HepG2 (cell line): ENCODE measurements around the gene MCU. TPM values are rescaled to one million over a fixed set of nuclear protein-coding genes. Genes with fewer than 3 reads are reported as not detected.

Experiments
- ATAC-seq: fragments of 200-7000 bp; cut with Tn5 transposase; 3 replicates; pipeline ENCODE4 v1.9.1; 2020; ENCODE audit warnings: mild to moderate bottlenecking, moderate library complexity
- BruUV-seq: library from RNA; stranded (reverse); fragments of 400-500 nt; replicated peaks from 2 replicates; lab custom pipeline; 2021; lab: Mats Ljungman, UMichigan
- CTCF ChIA-PET: fragments of 300-600 bp; formaldehyde crosslinking; extraction: SDS; loops from one replicate; lab custom pipeline; 2021; ENCODE audit warnings: low total read pairs, inconsistent platforms, low intra/inter-chr PET ratio; lab: Yijun Ruan, JAX
- POLR2A ChIA-PET: fragments of 350-600 bp; sonication (Branson Sonifier 250); formaldehyde crosslinking; loops from one replicate; lab custom pipeline; 2020; ENCODE audit warnings: antibody characterized with exemption, inconsistent platforms; lab: Yijun Ruan, JAX
- DNase-seq: peaks from one replicate; pipeline ENCODE4 v3.0.0-alpha.2; 2015; ENCODE audit warnings: low spot score
- FAIRE-seq: peaks from 3 replicates; lab custom pipeline; 2011; peaks lifted over from hg19 to GRCh38; lab: Jason Lieb, UNC
- H2AFZ ChIP-seq: one replicate; pipeline ENCODE4 v1.6.1; 2011; ENCODE audit warnings: low read length, inconsistent platforms
- H3K27ac ChIP-seq: fragments of 300-600 bp; 3 replicates; pipeline ENCODE4 v1.8.0; 2011; ENCODE audit warnings: mixed run types, mild to moderate bottlenecking, mixed read lengths, low read length, inconsistent platforms; ENCODE audit not compliant: insufficient read depth; ENCODE audit errors: extremely low read length
- H3K27me3 ChIP-seq, 2 experiments: fragments of 200-600 bp in 1 of 2; 2 replicates in 1 of 2; 3 replicates in 1 of 2; pipeline versions ENCODE4 v1.6.0 to v1.8.0; 2011; ENCODE audit warnings: low read length in 2 of 2, mild to moderate bottlenecking in 2 of 2, moderate library complexity in 2 of 2, inconsistent platforms in 1 of 2; ENCODE audit not compliant: insufficient read depth in 2 of 2, control insufficient read depth in 1 of 2
- H3K36me3 ChIP-seq, 2 experiments: fragments of 200-600 bp in 1 of 2; replicated peaks in 1 of 2; 2 replicates in 1 of 2; 3 replicates in 1 of 2; pipeline versions ENCODE4 v1.5.1 to v1.8.0; 2011; ENCODE audit warnings: low read length in 2 of 2, inconsistent platforms in 1 of 2; ENCODE audit not compliant: insufficient read depth in 2 of 2, control insufficient read depth in 1 of 2
- H3K4me1 ChIP-seq: 2 replicates; pipeline ENCODE4 v1.5.1; 2012; ENCODE audit warnings: low read length, inconsistent platforms; ENCODE audit not compliant: insufficient read depth
- H3K4me2 ChIP-seq: 2 replicates; pipeline ENCODE4 v1.6.0; 2011; ENCODE audit warnings: low read depth, low read length, inconsistent platforms
- H3K4me3 ChIP-seq, 3 experiments: fragments of 200-600 bp in 1 of 3; sonication (generic), shearing (Covaris generic) in 1 of 3; replicated peaks in 1 of 3; 2 replicates each; pipeline ENCODE4 v1.5.1; 2011 to 2016; ENCODE audit warnings: low read length in 3 of 3, inconsistent platforms in 2 of 3, low read depth in 2 of 3, mild to moderate bottlenecking in 2 of 3, control low read depth in 1 of 3, mixed read lengths in 1 of 3; ENCODE audit not compliant: insufficient read depth in 1 of 3
- H3K79me2 ChIP-seq: one replicate; pipeline ENCODE4 v1.6.1; 2011; ENCODE audit warnings: low read length, inconsistent platforms; ENCODE audit not compliant: insufficient read depth
- H3K9ac ChIP-seq: 2 replicates; pipeline ENCODE4 v1.6.0; 2011; ENCODE audit warnings: mild to moderate bottlenecking, low read depth, low read length, inconsistent platforms; ENCODE audit not compliant: insufficient read depth
- H3K9me3 ChIP-seq: 2 replicates; pipeline ENCODE4 v1.5.1; 2012; ENCODE audit warnings: mild to moderate bottlenecking, low read length
- H4K20me1 ChIP-seq: 2 replicates; pipeline ENCODE4 v1.6.0; 2011; ENCODE audit warnings: inconsistent platforms, mild to moderate bottlenecking, low read length, moderate library complexity; ENCODE audit not compliant: insufficient read depth
- CSRNP1 ChIP-seq: sonication (generic); formaldehyde crosslinking; IDR thresholded peaks from 2 replicates; pipeline ENCODE4 v1.8.1; 2023; ENCODE audit warnings: mild to moderate bottlenecking, missing genetic modification reagents
- HOXD1 ChIP-seq: sonication (generic); formaldehyde crosslinking; IDR thresholded peaks from 2 replicates; pipeline ENCODE4 v1.5.0; 2020; ENCODE audit warnings: missing genetic modification reagents
- KLF15 ChIP-seq: sonication (generic); formaldehyde crosslinking; IDR thresholded peaks from 2 replicates; pipeline ENCODE4 v1.8.1; 2023; ENCODE audit warnings: borderline replicate concordance, mild to moderate bottlenecking, inconsistent platforms, missing genetic modification reagents, mixed read lengths
- MBNL3 ChIP-seq: fragments of 250-450 bp; sonication (Bioruptor Pico); conservative IDR thresholded peaks from 2 replicates; pipeline ENCODE4 v1.8.0; 2022; ENCODE audit warnings: mild to moderate bottlenecking, inconsistent platforms
- NFYB ChIP-seq: sonication (generic); formaldehyde crosslinking; IDR thresholded peaks from 2 replicates; pipeline ENCODE4 v1.4.0; 2020; ENCODE audit warnings: missing genetic modification reagents
- NR0B2 ChIP-seq: sonication (generic); formaldehyde crosslinking; IDR thresholded peaks from 2 replicates; pipeline ENCODE4 v1.4.0; 2020; ENCODE audit warnings: mild to moderate bottlenecking, missing genetic modification reagents
- NR1H2 ChIP-seq: sonication (generic); formaldehyde crosslinking; IDR thresholded peaks from 2 replicates; pipeline ENCODE4 v1.8.1; 2022; ENCODE audit warnings: low read depth, missing genetic modification reagents, borderline replicate concordance
- PCBP1 ChIP-seq: fragments of 200-400 bp; formaldehyde crosslinking; IDR thresholded peaks from 2 replicates; pipeline ENCODE4 v1.6.1; 2017; ENCODE audit warnings: mild to moderate bottlenecking, low read depth, low read length, borderline replicate concordance
- POLR2A ChIP-seq, 2 experiments: IDR thresholded peaks; 2 replicates each; pipeline ENCODE4 v1.6.1; 2011; ENCODE audit warnings: low read depth in 2 of 2, low read length in 2 of 2, mild to moderate bottlenecking in 1 of 2, moderate library complexity in 1 of 2; ENCODE audit not compliant: insufficient read depth in 1 of 2
- SP140L ChIP-seq: sonication (generic); formaldehyde crosslinking; IDR thresholded peaks from 2 replicates; pipeline ENCODE4 v1.4.0; 2020; ENCODE audit warnings: missing genetic modification reagents, borderline replicate concordance
- U2AF2 ChIP-seq: fragments of 200-400 bp; formaldehyde crosslinking; IDR thresholded peaks from 2 replicates; pipeline ENCODE4 v1.6.1; 2017; ENCODE audit warnings: low read depth, mild to moderate bottlenecking, low read length
- WGBS: methylation state at CpG from one replicate; pipeline ENCODE4 v1.1.6; 2017; ENCODE audit warnings: low lambda C conversion rate; 5-methylcytosine and 5-hydroxymethylcytosine counted together
- in situ Hi-C: cut with HindIII; loops from 2 replicates; pipeline ENCODE4 v1.10.0; 2017; ENCODE audit warnings: low pct_unique_long_range_greater_than_20kb; ENCODE audit not compliant: extremely low pct_ligation_motif_present
- intact Hi-C: fragments of 100-400 bp; cut with micrococcal nuclease; formaldehyde crosslinking; loops from one replicate; pipeline ENCODE4 v1.10.0; 2022; ENCODE audit not compliant: unreplicated experiment
- polyA plus RNA-seq, 8 experiments: library from polyadenylated mRNA; depleted of rRNA in 3 of 8; stranded (reverse) in 7 of 8; unstranded in 1 of 8; fragments of >200 nt; fragmentation: Illumina TruSeq in 4 of 8; extraction: Trizol in 4 of 8; gene quantifications; 2 replicates each; pipeline versions ENCODE4 v1.2.1 to v1.2.3, GENCODE V29; 2011 to 2016; ENCODE audit warnings: low read depth in 4 of 8, missing spikeins in 1 of 8, mixed read lengths in 1 of 8; ENCODE audit not compliant: insufficient read depth in 1 of 8
- total RNA-seq, 5 experiments: library from RNA; depleted of rRNA; stranded (reverse); fragments of >200 nt; fragmentation: Illumina TruSeq; extraction: Trizol; gene quantifications; 2 replicates each; pipeline ENCODE4 v1.2.3, GENCODE V29; 2016; ENCODE audit warnings: low read depth in 1 of 5

MCU gene
- total and polyA plus RNA-seq, 2 of the 13 experiments (the other 11 are each of a cell fraction or from before 2014, with no cell fraction given): 25.9 to 64.5 TPM

- 100% methylated on average over 1 of the region's 1 CpG for WGBS
- ChIA-PET POLR2A (no interaction called here), CTCF (no interaction called here)
- ATAC-seq (no peak), DNase-seq (no peak), FAIRE-seq (no peak)
- intact Hi-C loops (no loop called here), in situ Hi-C loops (no loop called here)
- H3K4me2 ChIP-seq: no peak overlapping the region
- H3K9ac ChIP-seq: no peak overlapping the region
- TF ChIP-seq CSRNP1 (CRISPR knock-in tag): no peak
- TF ChIP-seq U2AF2: no peak
- TF ChIP-seq MBNL3 (CRISPR knock-in tag): no peak
- no peak for TF ChIP-seq SP140L (CRISPR knock-in tag)
- TF ChIP-seq NR1H2 (CRISPR knock-in tag): no peak
- TF ChIP-seq PCBP1: no peak
- TF ChIP-seq NR0B2 (CRISPR knock-in tag): no peak
- no peak for TF ChIP-seq KLF15 (CRISPR knock-in tag)
- TF ChIP-seq NFYB (CRISPR knock-in tag): no peak
- TF ChIP-seq POLR2A (IDR thresholded peaks at IDR 0.05; ENCODE audit: insufficient read depth in 1 of 2, low read depth in 2 of 2, low read length in 2 of 2): no peak
- TF ChIP-seq HOXD1 (CRISPR knock-in tag): no peak
- no peaks in the 10 kb centered on the region for H4K20me1 ChIP-seq
- no peaks in the 10 kb centered on the region for H3K4me1 ChIP-seq
- no peaks in the 10 kb centered on the region for H3K36me3 ChIP-seq
- peaks cover 5% of the 10 kb centered on the region for H3K79me2 ChIP-seq
- H2AFZ ChIP-seq: no peak overlapping the region
- H3K9me3 ChIP-seq: peaks cover 5% of the 10 kb centered on the region; the same call in 1 of the 2 replicates
- no peak overlapping the region for H3K4me3 ChIP-seq
- no TSS peak for BruUV-seq
- no peaks in the 10 kb centered on the region for H3K27me3 ChIP-seq
- no peak overlapping the region for H3K27ac ChIP-seq
Observed at GRCh38 chr10:72772031-72772430, 80.1 kb downstream of the MCU start.
